A549 (cell line): Measurements from ENCODE around the gene POPDC3.

ENCODE experiments used
- BHLHE40 ChIP-seq: IDR thresholded peaks from 2 replicates; pipeline ENCODE4 v1.6.1; 2012; ENCODE audit warnings: low read depth, low read length, inconsistent platforms
- CHD4 ChIP-seq: fragments of 200-600 bp; sonication (generic); IDR thresholded peaks from 2 replicates; pipeline ENCODE4 v1.6.1; 2016; ENCODE audit warnings: antibody characterized with exemption, mild to moderate bottlenecking, borderline replicate concordance
- FOSL2 ChIP-seq, 2 experiments: fragments of 450-650 bp in 1 of 2; fragments of >200 bp in 1 of 2; sonication (Bioruptor Twin) in 1 of 2; formaldehyde crosslinking; IDR thresholded peaks; 2 replicates each; pipeline versions ENCODE4 v1.5.0 to v1.6.1; 2016 to 2020; ENCODE audit warnings: mild to moderate bottlenecking in 1 of 2, moderate library complexity in 1 of 2
- JUN ChIP-seq, 2 experiments: fragments of >200 bp; sonication (Bioruptor Twin); formaldehyde crosslinking; IDR thresholded peaks; 2 replicates in 1 of 2; 3 replicates in 1 of 2; pipeline ENCODE4 v1.6.1; 2016 to 2017
- MAZ ChIP-seq: fragments of 150-350 bp; IDR thresholded peaks from 2 replicates; pipeline ENCODE4 v1.6.1; 2014; ENCODE audit warnings: antibody characterized with exemption, low read depth, low read length, borderline replicate concordance
- NFE2L2 ChIP-seq: fragments of 150-350 bp; conservative IDR thresholded peaks from 2 replicates; pipeline ENCODE4 v1.6.1; 2014; ENCODE audit warnings: low read length
- POLR2A ChIP-seq: IDR thresholded peaks from 2 replicates; pipeline ENCODE4 v1.6.1; 2012; ENCODE audit warnings: mild to moderate bottlenecking, low read length
- RAD21 ChIP-seq, 2 experiments: fragments of >200 bp in 1 of 2; sonication (Bioruptor Twin) in 1 of 2; formaldehyde crosslinking in 1 of 2; IDR thresholded peaks in 1 of 2; conservative IDR thresholded peaks in 1 of 2; 2 replicates in 1 of 2; 3 replicates in 1 of 2; pipeline ENCODE4 v1.6.1; 2012 to 2018; ENCODE audit warnings: inconsistent platforms in 1 of 2
- RFX5 ChIP-seq: fragments of 450-650 bp; IDR thresholded peaks from 2 replicates; pipeline ENCODE4 v1.7.1; 2014; ENCODE audit warnings: antibody characterized with exemption, mild to moderate bottlenecking, moderate library complexity
- SMC3 ChIP-seq: fragments of >200 bp; sonication (Bioruptor Twin); formaldehyde crosslinking; IDR thresholded peaks from 3 replicates; pipeline ENCODE4 v1.6.1; 2018; ENCODE audit warnings: inconsistent platforms
- TF ChIP-seq, protein P1 (sequence below): fragments of >200 bp; sonication (Bioruptor Twin); formaldehyde crosslinking; IDR thresholded peaks from 3 replicates; pipeline ENCODE4 v1.5.1; 2016
- TF ChIP-seq, protein P2 (sequence below): IDR thresholded peaks from 2 replicates; pipeline ENCODE4 v1.6.1; 2012
- TF ChIP-seq, protein P3 (sequence below): fragments of 200-600 bp; sonication (generic); IDR thresholded peaks from 2 replicates; pipeline ENCODE4 v1.6.1; 2016; ENCODE audit warnings: antibody characterized with exemption, mild to moderate bottlenecking, moderate library complexity

DNA sequence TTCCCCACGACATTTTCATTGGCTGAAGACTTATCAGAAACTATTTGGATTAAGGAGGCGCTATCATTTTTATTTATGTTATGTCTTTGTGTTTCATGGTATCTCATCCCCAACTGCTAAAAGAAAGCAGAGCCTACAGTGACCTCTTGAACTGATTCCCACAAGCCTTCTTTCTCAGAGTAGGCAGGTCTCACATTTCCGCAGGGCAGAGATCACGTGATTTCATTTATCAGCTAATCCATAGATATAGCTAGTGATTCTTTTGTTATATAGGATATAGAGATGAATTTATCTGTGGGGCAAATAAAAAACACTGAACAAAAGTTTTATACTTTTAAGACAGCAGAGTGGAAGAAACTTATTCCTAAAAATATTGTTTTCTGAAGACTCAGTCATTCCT, 25.0 kb upstream of the POPDC3 start:
- TF ChIP-seq RAD21 (conservative IDR thresholded peaks at IDR 0.05 in 1 of 2, IDR thresholded peaks at IDR 0.05 in 1 of 2) (no peak), RFX5 (no peak), JUN (IDR thresholded peaks at IDR 0.05) (no peak), FOSL2 (IDR thresholded peaks at IDR 0.05) (no peak), FOSL2 (CRISPR knock-in tag; IDR thresholded peaks at IDR 0.05) (no peak), MAZ (no peak), CHD4 (no peak), POLR2A (no peak), NFE2L2 (no peak), SMC3 (no peak), BHLHE40 (no peak)
- TF ChIP-seq, protein P1, sequence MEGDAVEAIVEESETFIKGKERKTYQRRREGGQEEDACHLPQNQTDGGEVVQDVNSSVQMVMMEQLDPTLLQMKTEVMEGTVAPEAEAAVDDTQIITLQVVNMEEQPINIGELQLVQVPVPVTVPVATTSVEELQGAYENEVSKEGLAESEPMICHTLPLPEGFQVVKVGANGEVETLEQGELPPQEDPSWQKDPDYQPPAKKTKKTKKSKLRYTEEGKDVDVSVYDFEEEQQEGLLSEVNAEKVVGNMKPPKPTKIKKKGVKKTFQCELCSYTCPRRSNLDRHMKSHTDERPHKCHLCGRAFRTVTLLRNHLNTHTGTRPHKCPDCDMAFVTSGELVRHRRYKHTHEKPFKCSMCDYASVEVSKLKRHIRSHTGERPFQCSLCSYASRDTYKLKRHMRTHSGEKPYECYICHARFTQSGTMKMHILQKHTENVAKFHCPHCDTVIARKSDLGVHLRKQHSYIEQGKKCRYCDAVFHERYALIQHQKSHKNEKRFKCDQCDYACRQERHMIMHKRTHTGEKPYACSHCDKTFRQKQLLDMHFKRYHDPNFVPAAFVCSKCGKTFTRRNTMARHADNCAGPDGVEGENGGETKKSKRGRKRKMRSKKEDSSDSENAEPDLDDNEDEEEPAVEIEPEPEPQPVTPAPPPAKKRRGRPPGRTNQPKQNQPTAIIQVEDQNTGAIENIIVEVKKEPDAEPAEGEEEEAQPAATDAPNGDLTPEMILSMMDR, result no peak
- TF ChIP-seq, protein P2, sequence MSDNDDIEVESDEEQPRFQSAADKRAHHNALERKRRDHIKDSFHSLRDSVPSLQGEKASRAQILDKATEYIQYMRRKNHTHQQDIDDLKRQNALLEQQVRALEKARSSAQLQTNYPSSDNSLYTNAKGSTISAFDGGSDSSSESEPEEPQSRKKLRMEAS, result no peak
- TF ChIP-seq, protein P3, sequence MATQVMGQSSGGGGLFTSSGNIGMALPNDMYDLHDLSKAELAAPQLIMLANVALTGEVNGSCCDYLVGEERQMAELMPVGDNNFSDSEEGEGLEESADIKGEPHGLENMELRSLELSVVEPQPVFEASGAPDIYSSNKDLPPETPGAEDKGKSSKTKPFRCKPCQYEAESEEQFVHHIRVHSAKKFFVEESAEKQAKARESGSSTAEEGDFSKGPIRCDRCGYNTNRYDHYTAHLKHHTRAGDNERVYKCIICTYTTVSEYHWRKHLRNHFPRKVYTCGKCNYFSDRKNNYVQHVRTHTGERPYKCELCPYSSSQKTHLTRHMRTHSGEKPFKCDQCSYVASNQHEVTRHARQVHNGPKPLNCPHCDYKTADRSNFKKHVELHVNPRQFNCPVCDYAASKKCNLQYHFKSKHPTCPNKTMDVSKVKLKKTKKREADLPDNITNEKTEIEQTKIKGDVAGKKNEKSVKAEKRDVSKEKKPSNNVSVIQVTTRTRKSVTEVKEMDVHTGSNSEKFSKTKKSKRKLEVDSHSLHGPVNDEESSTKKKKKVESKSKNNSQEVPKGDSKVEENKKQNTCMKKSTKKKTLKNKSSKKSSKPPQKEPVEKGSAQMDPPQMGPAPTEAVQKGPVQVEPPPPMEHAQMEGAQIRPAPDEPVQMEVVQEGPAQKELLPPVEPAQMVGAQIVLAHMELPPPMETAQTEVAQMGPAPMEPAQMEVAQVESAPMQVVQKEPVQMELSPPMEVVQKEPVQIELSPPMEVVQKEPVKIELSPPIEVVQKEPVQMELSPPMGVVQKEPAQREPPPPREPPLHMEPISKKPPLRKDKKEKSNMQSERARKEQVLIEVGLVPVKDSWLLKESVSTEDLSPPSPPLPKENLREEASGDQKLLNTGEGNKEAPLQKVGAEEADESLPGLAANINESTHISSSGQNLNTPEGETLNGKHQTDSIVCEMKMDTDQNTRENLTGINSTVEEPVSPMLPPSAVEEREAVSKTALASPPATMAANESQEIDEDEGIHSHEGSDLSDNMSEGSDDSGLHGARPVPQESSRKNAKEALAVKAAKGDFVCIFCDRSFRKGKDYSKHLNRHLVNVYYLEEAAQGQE, result no peak
